Muscle of arm (tissue), 12 donors: ENCODE results near the gene CBFA2T2. TPM values are rescaled to one million over a fixed set of nuclear protein-coding genes. Genes with fewer than 3 reads are reported as not detected.
"Not testable (repeated sequence)": the region's sequence is repeated elsewhere in the genome, so short reads cannot be mapped to it uniquely, and the experiment has no call there.

ENCODE experiments used
- DNase-seq: peaks from one replicate; pipeline ENCODE4 v3.0.0-alpha.2; 2013
- polyA plus RNA-seq, 12 donors: library from polyadenylated mRNA; unstranded; fragments of 120-200 nt; gene quantifications; one replicate each; pipeline ENCODE4 v1.2.1, GENCODE V29; 2013; ENCODE audit not compliant: insufficient read length in 12 of 12

Gene CBFA2T2
- polyA plus RNA-seq, 12 donors, result 11.3 to 32.1 (median 14.0) TPM; not detected in 1

- DNase-seq, result not testable (repeated sequence)
Observed at GRCh38 chr20:33573268-33573667, 83.4 kb downstream of the CBFA2T2 start.

- DNase-seq, result no peak
Observed at GRCh38 chr20:33575282-33575681, 85.4 kb downstream of the CBFA2T2 start.

- DNase-seq, result peak; percentile 59
Observed at GRCh38 chr20:33576432-33577125, 86.7 kb downstream of the CBFA2T2 start.

GRCh38 chr20:33578510-33578909 lies 88.6 kb downstream of the CBFA2T2 start:
- peak; percentile 73 for DNase-seq

- DNase-seq, result no peak
Observed at GRCh38 chr20:33583143-33583542, 93.2 kb downstream of the CBFA2T2 start.

GRCh38 chr20:33584976-33585375 lies 95.1 kb downstream of the CBFA2T2 start:
- DNase-seq, result no peak

- no peak for DNase-seq
Observed at GRCh38 chr20:33585413-33585812, 95.5 kb downstream of the CBFA2T2 start.

GRCh38 chr20:33589059-33589458 lies 99.2 kb downstream of the CBFA2T2 start:
- DNase-seq, result no peak

GRCh38 chr20:33591901-33592300 lies 102.0 kb downstream of the CBFA2T2 start:
- DNase-seq, result not testable (repeated sequence)

- DNase-seq, result no peak
Observed at GRCh38 chr20:33594743-33595142, 104.8 kb downstream of the CBFA2T2 start.

- no peak for DNase-seq
Observed at GRCh38 chr20:33600414-33600813, 110.5 kb downstream of the CBFA2T2 start.

- no peak for DNase-seq
Observed at GRCh38 chr20:33600981-33601380, 111.1 kb downstream of the CBFA2T2 start.

GRCh38 chr20:33601861-33602260 lies 112.0 kb downstream of the CBFA2T2 start:
- DNase-seq, result no peak

- DNase-seq, result no peak
Observed at GRCh38 chr20:33602826-33603590, 113.1 kb downstream of the CBFA2T2 start.

- no peak for DNase-seq
Observed at GRCh38 chr20:33604084-33604990, 114.4 kb downstream of the CBFA2T2 start.

GRCh38 chr20:33604991-33605370 lies 115.1 kb downstream of the CBFA2T2 start:
- DNase-seq, result no peak

- no peak for DNase-seq
Observed at GRCh38 chr20:33606118-33606771, 116.3 kb downstream of the CBFA2T2 start.

- no peak for DNase-seq
Observed at GRCh38 chr20:33609504-33609903, 119.6 kb downstream of the CBFA2T2 start.

- DNase-seq, result no peak
Observed at GRCh38 chr20:33611106-33611505, 121.2 kb downstream of the CBFA2T2 start.

- no peak for DNase-seq
Observed at GRCh38 chr20:33612001-33612400, 122.1 kb downstream of the CBFA2T2 start.

GRCh38 chr20:33621717-33622400 lies 132.0 kb downstream of the CBFA2T2 start:
- DNase-seq, result no peak
